HepG2 (cell line): ENCODE measurements around the gene CNPPD1. TPM values are rescaled to one million over a fixed set of nuclear protein-coding genes. Genes with fewer than 3 reads are reported as not detected.
A peak's percentile ranks its signal among the peaks of the same experiment; 100 is the strongest.

Experiments
- ARID3A ChIP-seq: IDR thresholded peaks from 2 replicates; pipeline ENCODE4 v1.6.1; 2012; ENCODE audit warnings: low read depth, low read length, improper control_type of control experiment
- ATF4 ChIP-seq, 2 experiments: fragments of 450-650 bp in 1 of 2; sonication (generic) in 1 of 2; formaldehyde crosslinking; IDR thresholded peaks; 2 replicates each; pipeline versions ENCODE4 v1.5.0 to v1.8.0; 2020 to 2022; ENCODE audit warnings: mild to moderate bottlenecking in 1 of 2, missing genetic modification reagents in 1 of 2
- CEBPZ ChIP-seq: IDR thresholded peaks from 2 replicates; pipeline ENCODE4 v1.6.1; 2012; ENCODE audit warnings: low read length, improper control_type of control experiment
- KAT7 ChIP-seq: IDR thresholded peaks from 2 replicates; pipeline ENCODE4 v1.6.1; 2018; ENCODE audit warnings: borderline replicate concordance, missing compliant biosample characterization
- MED13 ChIP-seq: sonication (generic); formaldehyde crosslinking; IDR thresholded peaks from 2 replicates; pipeline ENCODE4 v1.5.0; 2020; ENCODE audit warnings: missing genetic modification reagents
- NR2C2 ChIP-seq: sonication (generic); formaldehyde crosslinking; IDR thresholded peaks from 2 replicates; pipeline ENCODE4 v1.4.0; 2020; ENCODE audit warnings: missing genetic modification reagents, mild to moderate bottlenecking, moderate library complexity, borderline replicate concordance
- SKIL ChIP-seq: sonication (generic); formaldehyde crosslinking; IDR thresholded peaks from 2 replicates; pipeline ENCODE4 v1.8.0; 2022; ENCODE audit warnings: missing genetic modification reagents, mild to moderate bottlenecking, moderate library complexity, borderline replicate concordance
- ZBTB39 ChIP-seq: sonication (generic); formaldehyde crosslinking; IDR thresholded peaks from 2 replicates; pipeline ENCODE4 v1.5.0; 2020; ENCODE audit warnings: missing genetic modification reagents
- ZNF136 ChIP-seq: sonication (generic); formaldehyde crosslinking; IDR thresholded peaks from 2 replicates; pipeline ENCODE4 v1.8.1; 2022; ENCODE audit warnings: low read depth, mild to moderate bottlenecking, moderate library complexity, missing genetic modification reagents
- ZNF143 ChIP-seq: sonication (generic); formaldehyde crosslinking; IDR thresholded peaks from 2 replicates; pipeline ENCODE4 v1.4.0; 2020; ENCODE audit warnings: missing genetic modification reagents
- ZNF296 ChIP-seq: sonication (generic); formaldehyde crosslinking; conservative IDR thresholded peaks from 2 replicates; pipeline ENCODE4 v1.5.0; 2020; ENCODE audit warnings: mild to moderate bottlenecking, missing genetic modification reagents
- ZNF331 ChIP-seq: sonication (generic); formaldehyde crosslinking; IDR thresholded peaks from 2 replicates; pipeline ENCODE4 v1.4.0; 2020; ENCODE audit warnings: missing genetic modification reagents
- ZUFSP ChIP-seq: sonication (generic); formaldehyde crosslinking; IDR thresholded peaks from 2 replicates; pipeline ENCODE4 v1.9.0; 2021; ENCODE audit warnings: missing genetic modification reagents, mild to moderate bottlenecking, borderline replicate concordance
- ZZZ3 ChIP-seq: sonication (generic); formaldehyde crosslinking; IDR thresholded peaks from 2 replicates; pipeline ENCODE4 v1.4.0; 2020; ENCODE audit warnings: missing genetic modification reagents, mild to moderate bottlenecking, borderline replicate concordance
- polyA plus RNA-seq, 8 experiments: library from polyadenylated mRNA; depleted of rRNA in 3 of 8; stranded (reverse) in 7 of 8; unstranded in 1 of 8; fragments of >200 nt; fragmentation: Illumina TruSeq in 4 of 8; extraction: Trizol in 4 of 8; gene quantifications; 2 replicates each; pipeline versions ENCODE4 v1.2.1 to v1.2.3, GENCODE V29; 2011 to 2016; ENCODE audit warnings: low read depth in 4 of 8, missing spikeins in 1 of 8, mixed read lengths in 1 of 8; ENCODE audit not compliant: insufficient read depth in 1 of 8
- total RNA-seq, 5 experiments: library from RNA; depleted of rRNA; stranded (reverse); fragments of >200 nt; fragmentation: Illumina TruSeq; extraction: Trizol; gene quantifications; 2 replicates each; pipeline ENCODE4 v1.2.3, GENCODE V29; 2016; ENCODE audit warnings: low read depth in 1 of 5

The CNPPD1 gene
- total and polyA plus RNA-seq, 2 of the 13 experiments (the other 11 are each of a cell fraction or from before 2014, with no cell fraction given), result 35.5 to 49.4 TPM

- TF ChIP-seq ZUFSP (CRISPR knock-in tag) (no peak), KAT7 (peak; percentile 32; the same call in 1 of the 2 replicates), SKIL (CRISPR knock-in tag) (peak; percentile 45; the same call in 1 of the 2 replicates), ZZZ3 (CRISPR knock-in tag) (no peak), ZBTB39 (CRISPR knock-in tag) (peak; percentile 46; the same call in 1 of the 2 replicates), NR2C2 (CRISPR knock-in tag) (0 out of 2 replicates have a peak, but pooled peaks have one; percentile 38), ZNF143 (CRISPR knock-in tag) (no peak), ZNF296 (peak; percentile 93), MED13 (0 out of 2 replicates have a peak, but pooled peaks have one; percentile 29), ZNF331 (CRISPR knock-in tag) (peak; percentile 84), ARID3A (peak; percentile 41; the same call in 1 of the 2 replicates), ZNF136 (peak; percentile 23), CEBPZ (no peak), ATF4 (CRISPR knock-in tag; IDR thresholded peaks at IDR 0.05) (peak in 1 of 2 experiments; percentile 70; a peak in 2 of 4 replicates)
These were observed 31.4 kb upstream of the CNPPD1 start (continued) for GRCh38 chr2:219207884-219208740.
